Inflammatory macrophage treated with lipopolysaccharide for 1 hour (primary cell): ENCODE data around the gene SIAE.

ENCODE experiments used
- DNase-seq, 2 donors: peaks; one replicate each; pipeline ENCODE4 v3.0.0-alpha.2; 2020 to 2022

The SIAE gene

GRCh38 chr11:124662106-124662505, 11.4 kb downstream of the SIAE start:
- DNase-seq = no peak

DNA sequence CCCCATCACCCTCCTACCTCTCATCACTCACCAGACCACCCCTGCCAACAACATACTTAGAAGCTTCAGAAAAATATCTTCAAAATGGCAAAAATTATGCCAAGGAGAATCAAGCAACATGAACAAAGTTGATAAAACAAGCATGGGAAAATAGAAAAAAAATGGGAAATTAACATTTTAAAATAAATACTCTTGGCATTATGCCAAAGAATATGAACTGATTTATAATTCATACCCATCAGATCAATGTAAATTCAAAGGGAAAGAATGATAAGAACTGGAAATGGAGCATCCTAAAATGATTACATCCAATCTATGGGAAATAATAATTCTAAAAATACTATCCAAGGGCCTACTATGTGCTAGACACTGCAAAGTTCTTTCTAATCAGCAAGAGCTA, 12.0 kb downstream of the SIAE start:
- DNase-seq = no peak

- DNase-seq = no peak
Observed at GRCh38 chr11:124658986-124659385, 14.6 kb downstream of the SIAE start.

DNA sequence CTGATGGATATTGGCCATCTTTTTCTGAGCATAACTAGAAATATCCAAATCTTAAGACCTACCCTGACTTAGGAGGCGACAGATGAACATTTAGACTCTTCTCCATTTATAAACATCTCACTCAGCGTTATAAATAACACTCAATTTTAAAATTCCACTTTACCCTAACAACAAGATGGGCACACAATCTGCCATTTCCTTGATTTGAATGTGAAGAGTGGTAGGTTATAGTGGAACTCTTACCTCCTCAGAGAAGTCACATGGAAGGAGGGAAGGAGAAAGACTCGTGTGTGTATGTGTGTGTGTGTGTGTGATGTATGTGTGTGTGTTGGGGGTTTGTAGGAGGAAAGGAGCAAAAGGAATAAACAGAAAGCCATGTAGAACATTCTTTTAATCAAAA, 15.0 kb downstream of the SIAE start:
- no peak for DNase-seq

DNA sequence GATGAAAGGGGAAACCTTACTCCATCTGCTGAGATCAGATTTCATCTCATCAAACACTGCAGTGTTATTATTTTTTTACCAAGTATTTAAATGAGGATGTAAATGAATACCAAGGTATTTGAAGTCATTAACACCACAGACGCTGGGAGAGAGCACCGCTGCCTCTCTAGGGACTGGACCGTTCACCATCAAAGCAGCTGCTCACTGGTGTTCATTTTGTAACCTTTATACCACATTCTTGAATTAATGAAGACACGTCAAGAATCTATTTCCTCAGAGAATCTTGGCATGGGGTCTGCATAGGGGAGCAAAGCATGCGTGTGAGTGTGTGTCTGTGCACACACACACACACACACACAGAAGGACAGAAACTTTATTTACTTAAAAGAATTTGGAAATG, 15.6 kb downstream of the SIAE start:
- no peak for DNase-seq

GRCh38 chr11:124656774-124657630, 16.5 kb downstream of the SIAE start:
- no peak for DNase-seq

DNA sequence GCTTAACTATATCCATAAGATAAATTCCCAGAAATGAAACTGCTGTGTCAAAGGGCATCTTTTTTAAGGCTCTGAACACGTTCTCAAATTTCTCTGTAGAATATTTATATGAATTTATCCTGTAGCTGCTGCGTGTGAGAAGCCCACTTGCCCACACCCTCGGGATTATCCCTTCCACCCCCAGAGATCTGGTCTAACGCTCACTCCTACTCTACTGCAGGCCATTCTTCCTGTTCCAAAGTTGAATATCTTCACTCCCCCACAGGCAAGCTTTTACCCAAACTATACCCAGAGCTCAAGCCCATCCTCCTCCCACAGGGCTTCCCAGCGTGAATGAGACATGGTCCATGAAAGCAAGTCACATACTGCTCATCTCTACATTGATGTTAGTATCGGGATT, 24.9 kb downstream of the SIAE start:
- no peak for DNase-seq

DNA sequence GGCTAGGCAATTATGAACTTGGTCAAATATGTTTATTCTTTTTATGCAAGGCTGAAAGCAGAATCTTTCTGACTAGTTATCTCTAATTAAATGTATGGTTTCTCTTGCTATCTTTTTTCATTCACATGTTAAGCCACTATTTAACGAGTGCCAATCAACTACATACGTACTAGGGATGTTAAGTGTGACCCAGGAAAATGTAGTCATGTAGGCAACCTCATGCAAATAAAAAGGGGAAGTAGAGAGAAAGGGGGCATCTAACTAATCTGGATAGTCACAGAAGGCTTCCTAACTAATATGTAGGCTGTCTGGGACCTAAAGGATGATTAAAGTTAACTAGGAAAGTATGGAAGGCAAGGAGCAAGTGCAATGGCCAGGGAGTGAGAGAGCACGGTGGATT, 27.4 kb downstream of the SIAE start:
- no peak for DNase-seq

- DNase-seq = peak; percentile 30 to 63
Observed at GRCh38 chr11:124644426-124645280, 28.9 kb downstream of the SIAE start.

- no peak for DNase-seq
Observed at GRCh38 chr11:124643605-124644425, 29.7 kb downstream of the SIAE start.

DNA sequence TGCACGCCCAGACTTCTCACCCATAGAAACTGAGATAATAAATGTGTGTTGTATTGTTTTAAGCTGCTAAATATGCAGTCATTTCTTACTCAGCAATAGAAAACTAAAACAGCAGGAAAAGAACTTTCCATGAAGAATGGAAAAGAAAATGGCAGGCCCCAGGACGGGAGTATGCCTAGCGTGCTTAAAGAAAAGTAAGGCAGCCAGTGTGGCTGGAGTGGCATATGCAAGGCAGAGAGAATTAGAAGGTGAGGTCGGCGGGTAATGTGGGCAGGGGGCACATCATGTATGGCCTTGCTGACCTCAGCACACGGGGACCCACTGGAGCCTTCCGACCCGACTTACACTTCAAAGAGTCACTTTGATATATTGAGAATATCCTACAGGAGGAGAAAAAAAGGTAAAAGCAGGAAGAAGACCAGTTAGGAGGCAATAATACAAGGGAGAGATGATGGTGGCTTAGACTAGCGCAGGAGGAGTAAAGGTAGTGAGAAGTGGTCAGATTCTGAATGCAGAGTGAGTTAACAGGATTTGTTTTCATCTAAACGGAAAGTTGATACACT, 30.4 kb downstream of the SIAE start:
- DNase-seq = no peak

GRCh38 chr11:124642628-124643027, 30.9 kb downstream of the SIAE start:
- no peak for DNase-seq

DNA sequence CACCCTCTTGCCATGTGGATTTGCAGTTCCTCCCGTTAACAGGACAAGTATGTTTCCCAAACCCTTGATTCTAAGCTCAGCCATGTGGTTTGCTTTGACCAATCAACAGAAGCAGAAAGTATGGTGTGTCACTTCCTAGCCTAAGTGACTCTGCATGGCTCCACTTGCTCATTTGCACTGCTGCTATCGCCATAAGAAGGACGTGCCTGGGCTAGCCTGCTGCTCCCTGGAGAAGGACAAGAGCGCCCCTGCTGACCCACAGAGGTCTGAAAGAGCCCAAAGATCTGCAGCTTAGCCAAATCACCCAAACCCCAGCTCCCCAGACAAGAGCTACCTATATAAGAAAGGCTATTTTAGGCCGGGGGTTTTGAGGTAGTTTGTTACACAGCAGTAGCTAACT, 32.9 kb downstream of the SIAE start:
- DNase-seq = no peak

DNA sequence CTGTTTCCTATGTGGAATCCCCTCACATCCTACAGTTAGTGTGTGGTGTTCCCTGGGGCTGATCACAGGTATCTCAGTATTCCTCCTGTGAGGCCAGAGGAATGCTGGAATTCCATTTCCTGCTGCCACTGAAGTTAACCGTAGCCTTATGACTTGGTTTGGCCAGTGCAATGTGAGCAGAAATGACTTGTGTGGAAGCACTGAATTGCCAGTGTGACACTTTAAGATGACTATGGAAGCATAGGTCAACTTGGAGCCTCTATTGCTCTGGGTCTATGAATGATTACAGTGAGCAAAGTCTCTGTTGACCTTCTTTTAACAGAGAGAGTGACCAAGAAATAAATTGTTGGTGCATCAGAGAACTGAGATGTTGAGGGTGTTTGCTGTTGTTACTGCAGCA, 34.4 kb downstream of the SIAE start:
- no peak for DNase-seq

DNA sequence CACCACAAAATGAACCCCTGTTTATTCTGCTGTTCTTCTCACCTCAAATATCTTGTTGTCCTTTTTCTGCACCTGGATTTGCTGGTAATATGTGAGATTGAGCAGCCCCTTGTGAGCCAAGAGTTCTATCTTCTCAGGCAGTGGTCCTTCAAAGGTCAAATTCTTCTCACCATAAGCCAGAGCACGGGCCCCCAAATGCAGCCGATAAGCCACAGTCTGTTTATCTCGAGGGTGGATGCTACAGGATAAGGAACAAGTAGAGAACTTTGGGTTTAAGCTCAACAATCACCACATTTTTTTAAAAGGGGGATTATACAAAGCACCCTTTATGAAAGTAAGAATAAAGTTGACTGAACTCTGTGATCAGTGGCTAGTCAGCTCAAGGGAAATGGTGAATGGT, 35.0 kb downstream of the SIAE start:
- DNase-seq = no peak

DNA sequence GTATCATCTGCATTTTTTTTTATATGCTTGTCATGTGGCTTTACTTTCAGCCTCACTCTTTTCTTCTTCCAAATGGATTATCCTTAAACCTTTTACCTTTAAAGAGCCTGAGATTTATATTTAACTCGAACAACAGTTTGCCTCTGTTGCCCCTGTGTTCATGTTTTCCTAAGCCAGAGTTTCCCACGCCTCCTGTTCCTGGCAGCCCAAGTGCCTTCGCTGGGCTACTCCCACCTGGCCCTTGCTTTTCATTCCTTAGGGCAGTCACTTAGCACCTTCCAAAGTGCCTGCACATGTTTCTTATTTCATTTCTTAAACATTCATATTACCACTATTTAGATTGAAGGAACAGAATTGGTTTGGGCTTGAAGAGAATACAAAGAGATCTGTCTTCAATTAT, 37.6 kb downstream of the SIAE start:
- no peak for DNase-seq

GRCh38 chr11:124633355-124633754, 40.2 kb downstream of the SIAE start:
- no peak for DNase-seq

DNA sequence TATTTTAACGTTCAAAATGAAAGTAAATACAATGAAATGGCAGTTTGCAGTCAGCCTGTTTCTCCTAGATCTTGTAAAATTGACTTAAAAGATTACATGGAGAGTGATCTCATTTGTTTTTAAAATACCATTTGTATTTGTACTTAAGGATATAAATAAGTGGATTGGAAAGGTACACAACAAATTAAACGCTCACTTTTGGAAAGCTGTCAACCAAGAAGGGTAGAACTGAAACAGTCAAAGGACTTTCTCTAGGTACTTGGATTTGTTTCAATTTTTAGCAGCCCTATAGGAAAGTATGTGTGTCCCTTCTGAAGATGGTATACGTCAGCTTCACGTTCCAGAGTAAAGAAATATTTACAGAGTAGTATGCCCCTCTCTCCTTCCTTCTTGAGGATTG, 43.6 kb downstream of the SIAE start:
- no peak for DNase-seq

DNA sequence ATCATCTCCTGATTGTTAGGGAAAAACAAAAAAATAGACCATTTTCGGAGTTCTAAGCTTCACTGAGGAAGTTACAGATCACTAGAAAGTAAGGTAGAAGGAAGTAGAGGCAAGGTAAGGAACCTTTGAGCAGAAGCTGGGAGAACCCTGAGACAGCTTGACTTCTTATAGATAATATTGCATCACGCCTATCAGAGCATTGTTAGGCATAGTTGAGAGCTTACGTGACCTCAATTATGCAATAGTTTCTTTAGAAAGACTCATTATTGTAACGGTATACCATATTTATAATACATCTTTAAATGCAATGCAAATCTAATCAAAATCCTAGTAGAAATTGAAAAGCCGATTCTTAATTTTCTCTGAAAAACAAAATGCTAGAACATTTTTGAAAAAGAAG, 46.0 kb downstream of the SIAE start:
- DNase-seq = no peak

DNA sequence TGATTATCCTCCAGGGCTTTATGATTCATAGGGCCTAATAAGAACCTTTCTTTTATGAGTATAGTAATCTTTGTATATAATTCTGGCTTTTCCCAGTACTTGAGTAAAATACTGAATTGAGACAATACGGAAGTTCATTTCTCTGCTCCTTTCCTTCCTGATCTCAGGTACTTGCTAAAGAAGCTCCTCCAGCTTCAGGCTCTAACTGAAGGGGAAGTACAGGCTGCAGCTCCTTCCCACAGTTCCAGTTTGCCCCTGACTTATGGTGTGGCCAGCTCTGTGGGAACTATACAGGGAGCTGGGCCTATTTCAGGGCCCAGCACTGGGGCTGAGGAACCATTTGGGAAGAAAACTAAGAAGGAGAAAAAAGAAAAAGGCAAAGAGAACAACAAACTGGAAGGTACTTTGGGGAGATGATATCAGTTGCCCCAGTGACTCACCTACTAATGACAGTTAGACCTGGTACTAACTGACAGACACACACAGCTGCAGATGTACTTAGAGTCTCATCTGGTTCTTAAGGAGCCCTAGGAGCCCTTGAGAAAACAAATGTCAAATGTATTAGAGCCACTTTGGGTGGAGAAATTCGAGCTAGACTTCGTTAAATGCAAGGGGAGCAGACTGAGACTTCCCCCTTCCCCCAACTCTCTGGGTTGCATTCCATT, 47.9 kb downstream of the SIAE start:
- peak in 1 of 2 donors; percentile 8 for DNase-seq

DNA sequence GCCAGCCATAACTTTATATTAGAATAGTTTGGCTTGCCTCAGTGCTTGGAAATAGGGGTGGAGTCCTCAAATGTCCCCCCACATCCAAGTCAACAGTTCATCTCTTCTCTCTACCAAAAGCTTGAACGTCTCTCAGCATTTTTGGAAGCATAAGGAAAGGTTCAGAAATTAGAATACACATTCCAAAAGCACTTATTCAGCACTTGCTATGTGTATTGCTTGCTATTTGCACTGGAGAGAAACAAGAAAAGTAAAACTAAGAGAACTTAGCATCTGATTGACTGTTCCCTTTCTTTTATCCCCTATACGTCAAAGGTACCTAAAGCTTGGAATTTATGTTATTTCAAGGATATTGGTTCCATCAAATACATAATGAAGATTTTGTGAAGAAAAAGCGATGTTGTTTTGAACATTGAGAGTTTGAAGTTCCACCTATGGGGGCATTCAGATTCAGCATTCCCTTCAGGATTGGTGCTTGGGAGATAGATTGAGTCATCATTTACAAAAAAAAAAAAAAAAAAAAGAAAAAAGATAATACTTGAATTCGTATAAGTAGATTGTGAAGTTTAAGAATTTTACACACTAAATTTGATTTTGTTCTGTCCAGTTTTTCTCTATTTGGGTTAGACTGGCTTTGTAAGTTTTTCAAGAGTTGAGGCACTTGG, 49.5 kb downstream of the SIAE start:
- DNase-seq = no peak
